ENCODE results near the gene CCDC148.
"Not testable (repeated sequence)": the region's sequence is repeated elsewhere in the genome, so short reads cannot be mapped to it uniquely, and the experiment has no call there.

The CCDC148 gene

GRCh38 chr2:158276619-158277471, 179.7 kb downstream of the CCDC148 start:
- DNase-seq, result no peak

DNA sequence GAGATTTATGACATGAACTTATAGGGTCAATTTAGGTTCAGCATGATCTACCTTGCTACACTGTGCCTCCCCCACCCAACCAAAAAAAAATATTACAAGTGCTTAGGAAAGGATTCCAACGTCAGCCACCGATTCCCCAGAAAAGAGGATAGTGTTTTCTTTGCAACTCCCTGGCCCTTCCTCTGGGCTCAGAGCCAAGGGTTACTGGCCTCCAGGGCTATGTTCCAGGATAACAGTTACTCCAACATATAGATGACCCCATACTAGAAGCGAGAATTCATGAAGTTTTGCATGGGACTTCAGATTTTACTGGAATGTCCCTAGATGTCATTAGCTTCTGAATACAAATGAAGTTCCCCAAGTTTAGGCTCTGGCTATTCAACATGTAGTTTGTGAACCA, 182.8 kb downstream of the CCDC148 start:
- DNase-seq, result no peak

DNA sequence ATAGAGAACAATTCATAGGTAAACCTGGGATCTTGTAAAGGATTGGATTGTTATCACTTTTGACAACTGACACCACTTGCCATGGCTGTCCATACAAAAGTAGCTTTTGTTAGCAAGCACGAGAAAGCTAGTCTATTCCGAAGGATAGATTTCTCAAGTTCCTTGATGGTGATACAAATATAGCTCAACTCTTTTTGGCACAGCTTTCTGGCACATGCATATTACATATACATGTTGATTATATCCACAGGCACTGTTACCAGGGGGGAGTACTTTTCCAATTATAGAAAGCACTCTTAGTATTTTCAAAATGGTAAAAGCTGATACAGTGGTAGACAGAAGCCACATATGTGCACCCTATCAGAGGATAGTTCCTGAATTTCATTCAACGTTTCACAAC, 186.0 kb downstream of the CCDC148 start:
- DNase-seq, result no peak

- DNase-seq, result no peak
These were observed 187.4 kb downstream of the CCDC148 start for GRCh38 chr2:158269143-158269542.

DNA sequence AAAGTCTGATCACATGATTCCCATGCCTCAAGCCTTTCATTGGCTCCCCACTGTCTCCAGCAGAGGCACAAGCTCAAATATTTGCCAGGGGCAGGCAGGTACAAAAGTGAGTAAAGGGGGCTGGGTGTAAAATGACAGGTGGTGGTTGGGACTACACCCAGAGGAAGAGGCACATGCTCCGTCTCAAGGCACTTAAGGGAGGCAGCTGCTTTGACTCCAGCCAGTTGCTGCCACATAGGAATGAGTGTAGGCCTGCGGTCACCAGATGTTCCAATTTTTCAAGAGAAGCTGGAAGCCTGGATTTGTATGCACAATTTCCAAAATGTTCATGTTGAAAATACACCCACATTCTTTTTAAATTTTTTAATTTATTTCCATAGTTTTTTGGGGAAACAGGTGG, 190.4 kb downstream of the CCDC148 start:
- DNase-seq, result no peak

- no peak for DNase-seq
These were observed 201.3 kb downstream of the CCDC148 start for GRCh38 chr2:158255257-158255656.

DNA sequence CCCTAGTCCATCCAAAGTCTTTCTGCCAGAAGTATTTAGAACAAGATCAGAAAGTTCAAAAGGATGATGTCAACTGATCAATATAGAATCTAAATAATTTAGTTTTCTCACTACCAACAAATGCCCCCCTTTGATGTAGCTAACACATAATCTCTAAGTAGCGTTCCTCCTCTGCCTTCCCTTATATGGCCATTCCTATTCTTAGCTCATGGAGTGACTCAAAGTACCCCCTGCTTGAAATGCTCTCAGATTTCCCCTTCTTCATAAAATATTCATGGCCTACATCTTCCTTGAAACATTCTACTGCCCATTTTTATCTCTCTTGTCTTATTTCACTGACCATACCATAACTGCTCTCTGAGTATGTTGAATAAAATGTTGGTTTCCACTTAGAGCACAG, 203.4 kb downstream of the CCDC148 start:
- no peak for DNase-seq

- no peak for DNase-seq
These were observed 205.2 kb downstream of the CCDC148 start for GRCh38 chr2:158251356-158251755.

- DNase-seq, result no peak
These were observed 213.2 kb downstream of the CCDC148 start for GRCh38 chr2:158243392-158243791.

GRCh38 chr2:158242280-158242679, 214.3 kb downstream of the CCDC148 start:
- no peak for DNase-seq

DNA sequence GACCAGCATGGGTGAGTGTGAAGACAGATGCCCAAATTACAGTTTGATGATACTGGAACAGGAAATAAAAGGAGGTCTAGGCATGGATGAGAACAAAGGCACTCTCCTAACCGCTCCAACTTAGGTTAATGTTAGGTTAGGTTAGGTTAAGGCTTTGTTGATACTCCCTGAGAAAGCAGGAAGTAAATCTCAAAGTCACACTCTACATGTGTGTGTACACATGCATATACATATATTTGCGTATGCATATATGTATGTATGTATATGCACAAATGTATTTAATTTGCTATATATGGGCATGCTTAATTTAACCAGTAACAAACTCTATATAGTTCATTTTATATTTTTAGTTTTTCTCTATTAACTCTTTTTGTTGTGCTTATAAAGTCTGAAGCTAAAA, 215.6 kb downstream of the CCDC148 start:
- DNase-seq, result no peak

- no peak for DNase-seq
These were observed 217.3 kb downstream of the CCDC148 start for GRCh38 chr2:158239271-158239670.

DNA sequence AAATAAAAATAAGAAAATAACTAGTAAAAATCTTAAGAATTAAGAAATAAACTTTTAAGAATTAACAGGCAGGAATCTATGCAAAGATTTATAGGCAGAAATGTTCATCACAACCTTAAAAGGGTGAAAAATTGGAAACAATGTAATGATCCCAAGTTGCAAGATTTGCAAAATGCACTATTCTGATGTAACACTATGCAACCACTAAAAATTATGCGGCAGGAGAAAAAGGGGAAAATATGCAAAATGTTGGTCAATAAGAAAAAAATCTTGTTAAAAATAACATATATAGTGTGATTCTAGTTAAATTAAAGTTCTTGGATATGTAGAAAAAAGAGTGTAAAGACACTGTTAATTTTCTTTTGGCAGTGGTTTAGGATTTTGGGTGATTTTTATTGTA, 222.1 kb downstream of the CCDC148 start:
- DNase-seq, result no peak

- DNase-seq, result no peak
These were observed 224.1 kb downstream of the CCDC148 start for GRCh38 chr2:158232476-158232875.

DNA sequence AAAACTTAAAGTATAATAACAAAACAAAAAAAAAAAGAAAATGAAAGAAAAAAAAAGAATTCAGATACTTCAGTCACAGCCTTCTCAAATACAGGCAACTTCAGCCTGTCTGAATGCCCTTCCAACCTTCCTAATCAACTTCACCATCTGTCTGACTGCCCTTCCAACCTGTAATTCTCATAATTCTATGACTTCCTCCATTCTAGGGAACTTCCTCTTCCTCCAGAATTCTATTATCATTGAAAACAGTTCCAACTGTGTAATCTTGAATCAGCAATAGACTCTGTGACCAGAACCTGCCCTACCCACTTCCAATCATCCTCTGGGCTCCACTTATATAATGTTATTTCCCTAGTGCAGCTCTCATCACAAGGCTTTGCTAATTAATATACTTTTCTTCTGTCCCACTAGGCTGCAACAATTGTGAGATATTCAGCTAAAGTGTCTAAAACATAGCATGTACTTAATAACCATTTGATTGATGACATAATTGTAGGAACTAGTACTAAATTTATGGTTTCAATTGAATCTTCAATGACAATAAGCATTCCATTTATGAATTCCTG, 227.5 kb downstream of the CCDC148 start:
- no peak for DNase-seq

DNA sequence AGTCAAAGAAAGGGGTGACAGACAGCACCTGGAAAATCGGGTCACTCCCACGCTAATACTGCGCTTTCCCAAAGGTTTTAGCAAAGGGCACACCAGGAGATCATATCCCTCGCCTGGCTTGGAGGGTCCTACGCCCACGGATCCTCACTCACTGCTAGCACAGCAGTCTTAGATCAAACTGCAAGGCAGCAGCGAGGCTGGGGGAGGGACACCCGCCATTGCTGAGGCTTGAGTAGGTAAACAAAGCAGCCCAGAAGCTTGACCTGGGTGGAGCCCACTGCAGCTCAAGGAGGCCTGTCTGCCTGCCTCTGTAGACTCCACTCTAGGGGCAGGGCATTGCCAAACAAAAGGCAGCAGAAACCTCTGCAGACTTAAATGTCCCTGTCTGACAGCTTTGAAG, 233.5 kb downstream of the CCDC148 start:
- not testable (repeated sequence) for DNase-seq

DNA sequence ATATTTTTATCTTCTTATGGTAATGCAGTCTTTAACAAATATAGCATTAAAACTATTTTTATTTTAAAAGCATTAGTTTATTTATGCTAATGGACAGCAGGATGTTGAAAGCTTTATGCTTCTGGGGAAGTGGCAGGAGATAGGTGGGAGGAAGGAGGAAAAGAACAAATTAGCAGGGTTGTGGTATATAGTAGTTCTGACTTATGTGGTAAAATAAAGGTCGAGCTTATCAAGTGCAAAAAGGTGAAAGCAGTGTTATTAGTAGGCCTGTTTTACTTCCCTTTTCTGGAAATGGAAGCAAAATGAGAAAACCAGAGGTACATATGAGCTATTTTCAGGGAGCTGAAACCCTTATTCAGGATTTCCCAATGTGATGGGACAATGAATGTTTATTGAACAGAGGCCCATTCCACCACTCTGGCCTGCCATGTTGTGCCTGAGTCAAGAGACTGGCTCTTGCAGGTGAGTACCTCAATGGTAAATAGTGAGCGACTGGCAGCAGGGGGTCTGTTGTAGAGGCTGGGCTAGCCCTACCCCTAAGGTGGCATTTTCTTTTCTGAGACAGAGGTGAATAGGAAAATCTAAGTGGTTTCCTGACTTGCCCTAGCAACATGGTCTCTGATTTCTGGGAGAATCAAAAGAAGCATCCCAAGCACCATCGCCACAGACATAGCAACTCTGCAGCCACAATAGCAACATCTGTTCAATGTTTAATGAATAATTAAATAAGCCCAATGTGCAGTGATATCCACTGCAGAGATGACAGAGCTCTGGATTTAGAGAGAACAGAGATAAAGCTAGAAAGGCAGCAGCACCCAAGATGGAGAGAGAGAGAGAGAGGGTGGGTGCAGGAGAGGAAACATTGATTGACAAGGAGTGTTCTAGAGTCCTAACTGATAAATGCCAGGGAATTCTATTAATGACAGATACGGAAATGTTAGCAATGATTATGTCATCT, 235.2 kb downstream of the CCDC148 start:
- no peak for DNase-seq

DNA sequence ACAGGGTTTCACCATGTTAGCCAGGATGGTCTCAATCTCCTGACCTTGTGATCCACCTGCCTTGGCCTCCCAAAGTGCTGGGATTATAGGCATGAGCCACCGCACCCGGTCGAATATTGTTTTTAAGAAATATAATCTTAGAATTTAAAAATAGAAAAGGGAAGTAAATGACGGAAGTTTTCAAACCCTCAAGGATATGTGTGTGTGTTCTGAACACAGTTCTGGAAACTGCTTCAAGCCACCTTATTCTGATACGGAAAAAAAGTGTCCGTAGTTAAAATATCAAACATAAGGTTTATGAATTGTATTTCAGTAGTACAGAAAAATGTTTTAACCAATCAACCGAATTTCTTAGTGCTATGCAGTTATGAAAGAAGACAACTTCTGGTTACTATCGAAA, 239.0 kb downstream of the CCDC148 start:
- DNase-seq, result no peak

- no peak for DNase-seq
These were observed 242.1 kb downstream of the CCDC148 start for GRCh38 chr2:158214431-158214830.

GRCh38 chr2:158213773-158214172, 242.8 kb downstream of the CCDC148 start:
- DNase-seq, result no peak

DNA sequence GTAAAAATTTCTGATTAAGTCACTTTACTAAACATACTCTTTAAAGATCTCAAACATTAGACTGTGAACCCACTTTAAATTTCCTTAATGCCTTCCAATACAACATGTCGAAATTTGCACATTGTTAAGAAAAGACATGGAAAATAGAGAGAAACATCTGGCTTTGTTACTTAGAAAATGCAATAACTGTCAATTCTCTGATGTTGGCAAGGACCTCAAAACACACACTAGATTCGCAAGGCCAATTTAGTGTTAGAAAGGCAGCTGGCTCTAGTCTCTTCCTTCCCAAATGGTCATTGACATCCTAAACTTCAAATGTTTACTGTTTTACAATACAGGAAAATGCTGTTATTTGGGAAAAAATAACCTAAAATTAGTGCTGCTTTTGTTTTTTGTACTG, 244.3 kb downstream of the CCDC148 start:
- DNase-seq, result no peak

- no peak for DNase-seq
These were observed 245.1 kb downstream of the CCDC148 start for GRCh38 chr2:158211502-158211901.

GRCh38 chr2:158207354-158207753, 249.2 kb downstream of the CCDC148 start:
- no peak for DNase-seq

DNA sequence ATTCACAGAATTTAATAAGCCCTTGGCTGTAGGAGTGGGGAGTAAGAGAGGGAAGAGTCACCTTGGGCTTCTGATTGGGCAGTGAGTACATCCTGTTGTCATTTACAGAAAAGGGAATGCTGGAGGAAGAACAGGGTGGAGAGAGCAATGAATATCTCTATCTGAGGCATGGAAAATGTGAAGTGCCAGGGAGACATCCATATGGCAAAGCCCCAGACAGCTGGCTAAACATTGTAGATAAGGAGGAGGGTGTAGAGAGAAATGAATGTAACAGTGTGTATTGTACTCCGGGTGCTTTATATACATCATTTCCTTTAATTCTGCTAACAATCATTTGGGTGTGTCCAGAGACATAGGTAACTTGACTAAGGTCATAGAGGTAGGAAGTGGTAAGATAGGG, 251.3 kb downstream of the CCDC148 start:
- DNase-seq, result no peak

All from stimulated activated CD4-positive, alpha-beta T cell treated with anti-CD3 and anti-CD28 coated beads, Interleukin-4, amount 100 ng/mL, for 4 hours (primary cell).